Lower lobe of right lung (tissue), 2 donors: Measurements from ENCODE around the gene RASA2. TPM values are rescaled to one million over a fixed set of nuclear protein-coding genes. Genes with fewer than 3 reads are reported as not detected.
A peak's percentile ranks its signal among the peaks of the same experiment; 100 is the strongest.

Experiments
- ATAC-seq, 2 donors: fragments of 200-7000 bp; cut with Tn5 transposase; one replicate each; pipeline ENCODE4 v1.9.1; 2020 to 2022; ENCODE audit warnings: mild to moderate bottlenecking in 2 of 2, moderate library complexity in 2 of 2
- DNase-seq: peaks from one replicate; pipeline ENCODE4 v3.0.0-alpha.2; 2020
- H3K27ac ChIP-seq: fragments of 200-600 bp; one replicate; pipeline ENCODE4 v1.8.0; 2022
- H3K27me3 ChIP-seq: fragments of 200-600 bp; one replicate; pipeline ENCODE4 v1.8.0; 2022; ENCODE audit warnings: low read depth
- H3K36me3 ChIP-seq: fragments of 200-600 bp; one replicate; pipeline ENCODE4 v1.8.0; 2022; ENCODE audit warnings: mild to moderate bottlenecking
- H3K4me1 ChIP-seq: fragments of 200-600 bp; one replicate; pipeline ENCODE4 v1.8.0; 2022
- H3K4me3 ChIP-seq: fragments of 200-600 bp; one replicate; pipeline ENCODE4 v1.8.0; 2022; ENCODE audit warnings: mild to moderate bottlenecking
- H3K9me3 ChIP-seq: fragments of 200-600 bp; one replicate; pipeline ENCODE4 v1.8.0; 2022
- intact Hi-C: fragments of 100-400 bp; cut with DNase I; formaldehyde crosslinking; loops from one replicate; pipeline ENCODE4 v1.11.0; 2022
- total RNA-seq: library from RNA; stranded (reverse); fragmentation: NEBNext Ultra II Directional; extraction: Animal tissue kit (Norgen Biotek cat#: 25700); gene quantifications from one replicate; pipeline ENCODE4 v1.2.1, GENCODE V29; 2021
- TF ChIP-seq, protein P1 (sequence below): fragments of 200-600 bp; IDR thresholded peaks from one replicate; pipeline ENCODE4 v1.8.0; 2022; ENCODE audit warnings: antibody characterized with exemption, mild to moderate bottlenecking
- donor health status: DM: no; HTN: yes; CAD: no; lungs with severe emphysema.

The RASA2 gene
- total RNA-seq, 1 donor from 2014 or later = 21.5 TPM

GRCh38 chr3:141547791-141548190 is 61.0 kb downstream of the RASA2 start:
- H3K36me3 ChIP-seq = peaks cover 13% of the 10 kb centered on the region
- peaks cover 5% of the 10 kb centered on the region for H3K9me3 ChIP-seq
- intact Hi-C loops = no loop called here
- no peak overlapping the region for H3K4me3 ChIP-seq
- H3K4me1 ChIP-seq = peaks cover 15% of the 10 kb centered on the region
- H3K27ac ChIP-seq = no peak overlapping the region
- ATAC-seq (no peak), DNase-seq (no peak)
- TF ChIP-seq, protein P1, sequence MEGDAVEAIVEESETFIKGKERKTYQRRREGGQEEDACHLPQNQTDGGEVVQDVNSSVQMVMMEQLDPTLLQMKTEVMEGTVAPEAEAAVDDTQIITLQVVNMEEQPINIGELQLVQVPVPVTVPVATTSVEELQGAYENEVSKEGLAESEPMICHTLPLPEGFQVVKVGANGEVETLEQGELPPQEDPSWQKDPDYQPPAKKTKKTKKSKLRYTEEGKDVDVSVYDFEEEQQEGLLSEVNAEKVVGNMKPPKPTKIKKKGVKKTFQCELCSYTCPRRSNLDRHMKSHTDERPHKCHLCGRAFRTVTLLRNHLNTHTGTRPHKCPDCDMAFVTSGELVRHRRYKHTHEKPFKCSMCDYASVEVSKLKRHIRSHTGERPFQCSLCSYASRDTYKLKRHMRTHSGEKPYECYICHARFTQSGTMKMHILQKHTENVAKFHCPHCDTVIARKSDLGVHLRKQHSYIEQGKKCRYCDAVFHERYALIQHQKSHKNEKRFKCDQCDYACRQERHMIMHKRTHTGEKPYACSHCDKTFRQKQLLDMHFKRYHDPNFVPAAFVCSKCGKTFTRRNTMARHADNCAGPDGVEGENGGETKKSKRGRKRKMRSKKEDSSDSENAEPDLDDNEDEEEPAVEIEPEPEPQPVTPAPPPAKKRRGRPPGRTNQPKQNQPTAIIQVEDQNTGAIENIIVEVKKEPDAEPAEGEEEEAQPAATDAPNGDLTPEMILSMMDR = no peak
- no peaks in the 10 kb centered on the region for H3K27me3 ChIP-seq

GRCh38 chr3:141550926-141551665 is 64.3 kb downstream of the RASA2 start:
- Histone ChIP-seq H3K4me3 (no peak overlapping the region), H3K27me3 (no peaks in the 10 kb centered on the region), H3K36me3 (peaks cover 23% of the 10 kb centered on the region), H3K4me1 (peaks cover 17% of the 10 kb centered on the region), H3K27ac (no peak overlapping the region), H3K9me3 (no peaks in the 10 kb centered on the region)
- DNase-seq = no peak
- intact Hi-C loops = no loop called here
- TF ChIP-seq, protein P1 = no peak
- no peak for ATAC-seq

- peaks cover 17% of the 10 kb centered on the region for H3K4me1 ChIP-seq
- H3K4me3 ChIP-seq = no peak overlapping the region
- no peak overlapping the region for H3K27ac ChIP-seq
- peaks cover 37% of the 10 kb centered on the region for H3K36me3 ChIP-seq
- DNase-seq (no peak), ATAC-seq (no peak)
- intact Hi-C loops = no loop called here
- no peaks in the 10 kb centered on the region for H3K9me3 ChIP-seq
- TF ChIP-seq, protein P1 = no peak
- H3K27me3 ChIP-seq = no peaks in the 10 kb centered on the region
Observed at GRCh38 chr3:141552440-141552991, 65.7 kb downstream of the RASA2 start.

- ATAC-seq = peak; percentile 66 to 72
Observed at GRCh38 chr3:141553055-141553454, 66.2 kb downstream of the RASA2 start.

DNA sequence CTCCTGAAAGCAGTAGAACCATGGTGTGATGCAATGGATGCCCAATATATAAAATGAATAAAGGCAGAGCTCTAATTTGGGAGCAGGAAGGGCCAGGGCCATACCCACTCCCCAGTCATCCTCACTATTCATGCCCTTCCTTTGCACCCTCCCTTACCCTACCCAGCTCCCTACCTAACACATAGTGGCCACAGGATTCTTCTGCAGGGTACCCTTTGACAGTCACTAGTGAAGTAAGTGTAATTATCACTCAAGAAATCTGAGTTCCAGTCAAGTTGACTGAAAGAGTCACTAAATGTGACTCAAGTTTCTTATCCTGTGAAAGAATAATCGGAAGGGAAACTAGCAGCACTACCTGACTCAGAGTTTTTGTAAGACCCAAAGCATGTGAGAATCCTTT is 69.2 kb downstream of the RASA2 start:
- intact Hi-C loops = no loop called here
- DNase-seq (no peak), ATAC-seq (no peak)
- H3K27ac ChIP-seq = no peak overlapping the region
- TF ChIP-seq, protein P1 = no peak
- no peak overlapping the region for H3K4me3 ChIP-seq
- H3K4me1 ChIP-seq = peaks cover 17% of the 10 kb centered on the region
- no peaks in the 10 kb centered on the region for H3K9me3 ChIP-seq
- H3K27me3 ChIP-seq = no peaks in the 10 kb centered on the region
- peaks cover 51% of the 10 kb centered on the region for H3K36me3 ChIP-seq

More at GRCh38 chr3:141553055-141553454, 66.2 kb downstream of the RASA2 start:
- H3K27me3 ChIP-seq = no peaks in the 10 kb centered on the region
- no peaks in the 10 kb centered on the region for H3K9me3 ChIP-seq
- TF ChIP-seq, protein P1 = no peak
- no peak for DNase-seq
- H3K36me3 ChIP-seq = peaks cover 37% of the 10 kb centered on the region
- peaks cover 17% of the 10 kb centered on the region for H3K4me1 ChIP-seq
- intact Hi-C loops = no loop called here
- no peak overlapping the region for H3K27ac ChIP-seq
- H3K4me3 ChIP-seq = no peak overlapping the region
